GM23338 (cell line): ENCODE results near the gene DSG1. TPM values are rescaled to one million over a fixed set of nuclear protein-coding genes. Genes with fewer than 3 reads are reported as not detected.

Source experiments
- ATAC-seq: fragments of 200-7000 bp; cut with Tn5 transposase; 3 replicates; pipeline ENCODE4 v1.9.1; 2020
- DNase-seq: peaks from one replicate; pipeline ENCODE4 v3.0.0-alpha.2; 2015; ENCODE audit warnings: low spot score
- H2AFZ ChIP-seq: fragments of 200-600 bp; sonication (generic); 2 replicates; pipeline ENCODE4 v1.8.0; 2016; ENCODE audit warnings: antibody characterized with exemption, mild to moderate bottlenecking, moderate library complexity
- H3F3A ChIP-seq: fragments of 200-600 bp; sonication (generic); replicated peaks from 2 replicates; pipeline ENCODE4 v1.8.0; 2017; ENCODE audit warnings: antibody characterized with exemption, mixed run types, low read depth
- H3K27ac ChIP-seq: fragments of 200-600 bp; sonication (generic); 2 replicates; pipeline ENCODE4 v1.6.1; 2016; ENCODE audit warnings: low read depth
- H3K27me3 ChIP-seq: fragments of 200-600 bp; sonication (generic); 2 replicates; pipeline ENCODE4 v1.8.0; 2016; ENCODE audit warnings: mild to moderate bottlenecking, mixed run types, moderate library complexity; ENCODE audit not compliant: insufficient read depth
- H3K36me3 ChIP-seq: fragments of 200-600 bp; sonication (generic); 2 replicates; pipeline ENCODE4 v1.8.0; 2016; ENCODE audit warnings: mild to moderate bottlenecking; ENCODE audit not compliant: insufficient read depth
- H3K4me1 ChIP-seq: fragments of 200-600 bp; sonication (generic); 2 replicates; pipeline ENCODE4 v1.8.0; 2016; ENCODE audit warnings: mild to moderate bottlenecking, moderate library complexity; ENCODE audit not compliant: insufficient read depth
- H3K4me2 ChIP-seq: fragments of 200-600 bp; sonication (generic); 2 replicates; pipeline ENCODE4 v1.7.1; 2017; ENCODE audit warnings: mixed run types
- H3K4me3 ChIP-seq: fragments of 200-600 bp; sonication (generic); 2 replicates; pipeline ENCODE4 v1.6.1; 2016; ENCODE audit warnings: mixed run types
- H3K79me2 ChIP-seq: fragments of 200-600 bp; sonication (generic); replicated peaks from 2 replicates; pipeline ENCODE4 v1.8.0; 2017; ENCODE audit warnings: mild to moderate bottlenecking; ENCODE audit not compliant: insufficient read depth
- H3K9me2 ChIP-seq: fragments of 200-600 bp; sonication (generic); 2 replicates; pipeline ENCODE4 v1.8.0; 2017; ENCODE audit not compliant: insufficient read depth
- H4K20me1 ChIP-seq: fragments of 200-600 bp; sonication (generic); replicated peaks from 2 replicates; pipeline ENCODE4 v1.8.0; 2017; ENCODE audit warnings: mild to moderate bottlenecking; ENCODE audit not compliant: insufficient read depth
- H3K27ac Mint-ChIP-seq: 2 replicates; pipeline ENCODE4 v1.8.0; 2020; ENCODE audit warnings: inconsistent platforms, mild to moderate bottlenecking, moderate library complexity, mixed read lengths
- H3K27me3 Mint-ChIP-seq: 3 replicates; pipeline ENCODE4 v1.8.0; 2022; ENCODE audit warnings: low read depth, mild to moderate bottlenecking, moderate library complexity, mixed read lengths, inconsistent platforms; ENCODE audit not compliant: insufficient read depth, poor library complexity
- H3K36me3 Mint-ChIP-seq: 3 replicates; pipeline ENCODE4 v1.8.0; 2021; ENCODE audit warnings: low read depth, mild to moderate bottlenecking, inconsistent platforms, moderate library complexity, mixed read lengths
- H3K4me1 Mint-ChIP-seq: 3 replicates; pipeline ENCODE4 v1.8.0; 2020; ENCODE audit warnings: mild to moderate bottlenecking, inconsistent platforms, mixed read lengths
- H3K4me3 Mint-ChIP-seq: 3 replicates; pipeline ENCODE4 v1.8.0; 2021; ENCODE audit warnings: moderate library complexity, mild to moderate bottlenecking, inconsistent platforms, mixed read lengths
- H3K9me3 Mint-ChIP-seq: 3 replicates; pipeline ENCODE4 v1.8.0; 2020; ENCODE audit warnings: moderate library complexity, mild to moderate bottlenecking, inconsistent platforms, mixed read lengths
- CREB1 ChIP-seq: fragments of 250-450 bp; sonication (Bioruptor Pico); IDR thresholded peaks from 2 replicates; pipeline ENCODE4 v1.5.0; 2020; ENCODE audit warnings: low read depth, mild to moderate bottlenecking, moderate library complexity
- ETS1 ChIP-seq: IDR thresholded peaks from 2 replicates; pipeline ENCODE4 v1.6.1; 2016; ENCODE audit warnings: antibody characterized with exemption
- EZH2 ChIP-seq: fragments of 200-600 bp; sonication (generic); IDR thresholded peaks from one replicate; pipeline ENCODE4 v1.8.0; 2017; ENCODE audit warnings: antibody characterized with exemption, mild to moderate bottlenecking, low read depth; ENCODE audit not compliant: unreplicated experiment
- EZH2phosphoT487 ChIP-seq: fragments of 200-600 bp; sonication (generic); IDR thresholded peaks from one replicate; pipeline ENCODE4 v1.8.1; 2018; ENCODE audit warnings: antibody characterized with exemption; ENCODE audit not compliant: unreplicated experiment
- JUNB ChIP-seq: IDR thresholded peaks from one replicate; pipeline ENCODE4 v1.6.1; 2016; ENCODE audit warnings: antibody characterized with exemption; ENCODE audit not compliant: unreplicated experiment
- NANOG ChIP-seq: IDR thresholded peaks from 2 replicates; pipeline ENCODE4 v1.6.1; 2016; ENCODE audit warnings: antibody characterized with exemption, borderline replicate concordance
- POLR2AphosphoS5 ChIP-seq: IDR thresholded peaks from 2 replicates; pipeline ENCODE4 v1.6.1; 2016; ENCODE audit warnings: antibody characterized with exemption, low read depth
- STAT1 ChIP-seq: IDR thresholded peaks from one replicate; pipeline ENCODE4 v1.6.1; 2016; ENCODE audit warnings: antibody characterized with exemption; ENCODE audit not compliant: unreplicated experiment
- ZNF114 ChIP-seq: fragments of 250-450 bp; sonication (Bioruptor Pico); IDR thresholded peaks from 2 replicates; pipeline ENCODE4 v1.5.0; 2020; ENCODE audit warnings: mild to moderate bottlenecking, moderate library complexity
- polyA plus RNA-seq: library from polyadenylated mRNA; unstranded; fragments of >200 nt; fragmentation: Nextera tagmentation; extraction: Ambion mirVana; gene quantifications from 2 replicates; pipeline ENCODE4 v1.2.1, GENCODE V29; 2016
- total RNA-seq: library from RNA; depleted of rRNA; stranded (reverse); fragments of >200 nt; shearing (Covaris generic); gene quantifications from 2 replicates; pipeline ENCODE4 v1.2.3, GENCODE V29; 2014

DSG1 gene
- total and polyA plus RNA-seq, 2 experiments from 2014 or later = not detected

DNA sequence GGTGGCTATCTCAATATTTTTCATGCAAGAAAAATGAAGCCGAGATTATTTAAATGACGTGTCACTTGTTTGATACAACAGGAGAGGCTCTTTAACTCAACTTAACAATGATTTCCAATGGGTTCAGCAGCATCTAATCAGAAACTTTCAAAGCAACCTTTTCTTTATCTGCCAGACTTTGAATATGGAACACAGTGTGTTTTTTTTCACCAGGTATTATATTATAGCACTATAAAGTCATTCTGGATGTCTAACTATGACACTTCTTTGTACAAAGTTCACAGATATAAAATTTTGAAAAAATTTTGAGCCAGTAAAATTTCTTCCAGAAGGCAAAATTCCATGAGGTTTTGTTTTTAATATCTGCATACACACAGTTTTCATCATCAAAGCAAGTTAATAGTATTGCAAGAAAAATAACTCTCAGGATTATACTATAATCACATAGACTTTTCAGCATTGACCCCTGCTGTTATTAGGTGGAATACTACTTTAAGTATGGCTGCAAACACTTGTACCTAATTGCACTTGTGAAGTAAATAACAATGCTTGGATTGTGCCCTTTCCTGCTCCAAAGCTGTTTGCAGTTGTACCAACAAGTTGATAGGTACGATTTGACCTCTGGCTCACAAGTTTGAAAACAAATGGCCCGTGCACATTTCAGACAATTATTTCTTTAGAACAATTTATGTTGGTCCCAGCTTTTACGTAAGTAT is 44.0 kb upstream of the DSG1 start:
- Histone ChIP-seq H3K4me2 (no peak overlapping the region), H2AFZ (no peak overlapping the region), H3K79me2 (no peaks in the 10 kb centered on the region), H4K20me1 (no peaks in the 10 kb centered on the region), H3K36me3 (no peaks in the 10 kb centered on the region), H3K27ac (no peak overlapping the region), H3K27me3 (no peaks in the 10 kb centered on the region), H3F3A (no peaks in the 10 kb centered on the region), H3K4me3 (no peak overlapping the region), H3K4me1 (peaks cover 10% of the 10 kb centered on the region; the same call in 1 of the 2 replicates), H3K9me2 (no peaks in the 10 kb centered on the region)
- Mint-ChIP-seq H3K4me1 (peaks cover 17% of the 10 kb centered on the region; the same call in 2 of the 3 replicates), H3K27ac (no peak overlapping the region), H3K27me3 (peaks cover 2% of the 10 kb centered on the region), H3K4me3 (no peak overlapping the region), H3K36me3 (no peaks in the 10 kb centered on the region), H3K9me3 (no peaks in the 10 kb centered on the region)
- DNase-seq (no peak), ATAC-seq (no peak)
- TF ChIP-seq STAT1 = no peak
- TF ChIP-seq CREB1 (CRISPR knock-in tag) = no peak
- no peak for TF ChIP-seq ZNF114 (CRISPR knock-in tag)
- TF ChIP-seq POLR2AphosphoS5 = no peak

DNA sequence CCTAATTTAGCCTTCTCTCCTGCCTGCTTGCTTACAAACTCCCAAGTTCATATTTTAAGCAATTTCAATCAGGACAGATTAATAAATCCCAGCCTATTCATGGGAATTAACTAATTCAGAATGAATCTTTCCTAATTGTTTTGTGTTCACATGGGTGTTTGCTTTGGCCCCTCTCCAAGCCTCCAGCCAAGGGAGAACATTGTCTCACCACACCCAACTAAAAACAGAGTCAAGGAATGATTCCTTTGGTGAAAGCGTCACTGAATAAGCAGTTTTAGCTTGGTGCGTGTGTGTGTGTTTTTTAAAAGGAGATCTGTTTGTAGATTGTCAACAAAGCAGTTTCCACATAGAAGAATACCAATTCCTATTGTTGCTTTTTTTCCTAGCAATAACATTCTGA is 43.0 kb upstream of the DSG1 start:
- H3K4me1 ChIP-seq = peaks cover 10% of the 10 kb centered on the region; the same call in 1 of the 2 replicates
- H3K9me3 Mint-ChIP-seq = no peaks in the 10 kb centered on the region
- peak overlapping the region; percentile 76 for H3K27ac Mint-ChIP-seq
- H4K20me1 ChIP-seq = no peaks in the 10 kb centered on the region
- peaks cover 2% of the 10 kb centered on the region for H3K27me3 Mint-ChIP-seq
- no peak for DNase-seq
- no peak overlapping the region for H3K4me2 ChIP-seq
- no peaks in the 10 kb centered on the region for H3K9me2 ChIP-seq
- no peak for TF ChIP-seq JUNB
- H3K27ac ChIP-seq = no peak overlapping the region
- no peaks in the 10 kb centered on the region for H3K36me3 ChIP-seq
- H3K4me1 Mint-ChIP-seq = peaks cover 12% of the 10 kb centered on the region; the same call in 2 of the 3 replicates
- no peak overlapping the region for H3K4me3 Mint-ChIP-seq
- H3K4me3 ChIP-seq = no peak overlapping the region
- H3K36me3 Mint-ChIP-seq = no peaks in the 10 kb centered on the region
- H3K79me2 ChIP-seq = no peaks in the 10 kb centered on the region
- no peaks in the 10 kb centered on the region for H3F3A ChIP-seq
- no peak overlapping the region for H2AFZ ChIP-seq
- no peaks in the 10 kb centered on the region for H3K27me3 ChIP-seq
- no peak for ATAC-seq

GRCh38 chr18:31275722-31276463 is 42.1 kb upstream of the DSG1 start:
- Histone ChIP-seq H4K20me1 (no peaks in the 10 kb centered on the region), H3K4me1 (peaks cover 19% of the 10 kb centered on the region), H3K36me3 (no peaks in the 10 kb centered on the region), H2AFZ (no peak overlapping the region), H3K27ac (no peak overlapping the region), H3K9me2 (no peaks in the 10 kb centered on the region), H3K4me3 (no peak overlapping the region), H3F3A (no peaks in the 10 kb centered on the region), H3K27me3 (no peaks in the 10 kb centered on the region), H3K79me2 (no peaks in the 10 kb centered on the region), H3K4me2 (no peak overlapping the region)
- Mint-ChIP-seq H3K36me3 (no peaks in the 10 kb centered on the region), H3K27me3 (peaks cover 2% of the 10 kb centered on the region), H3K27ac (no peak overlapping the region), H3K4me1 (peaks cover 12% of the 10 kb centered on the region; the same call in 2 of the 3 replicates), H3K4me3 (no peak overlapping the region), H3K9me3 (no peaks in the 10 kb centered on the region)
- no peak for DNase-seq
- ATAC-seq = no peak
- TF ChIP-seq ZNF114 (CRISPR knock-in tag) (no peak), POLR2AphosphoS5 (no peak), NANOG (no peak), EZH2 (no peak), ETS1 (no peak), STAT1 (no peak), EZH2phosphoT487 (no peak), JUNB (no peak)
